OCI-LY1 (cell line): ENCODE measurements around the gene GBE1.

Source experiments
- CTCF ChIP-seq: fragments of 200-600 bp; sonication (generic), shearing (Covaris generic); IDR thresholded peaks from 2 replicates; pipeline ENCODE4 v1.5.1; 2017; ENCODE audit warnings: mild to moderate bottlenecking, antibody characterized with exemption, low read length, moderate library complexity, mixed read lengths
- EZH2 ChIP-seq: fragments of 200-600 bp; sonication (generic), shearing (Covaris generic); IDR thresholded peaks from 2 replicates; pipeline ENCODE4 v1.8.0; 2017; ENCODE audit warnings: borderline replicate concordance, mixed run types, mild to moderate bottlenecking, antibody characterized with exemption, low read length, moderate library complexity, mixed read lengths

GRCh38 chr3:81676706-81677456 lies 84.6 kb downstream of the GBE1 start:
- TF ChIP-seq CTCF (no peak), EZH2 (no peak)
